ENCODE measurements around the gene HDGF.

HDGF gene

GRCh38 chr1:156692925-156693847 is 58.3 kb downstream of the HDGF start:
- no peak for DNase-seq

GRCh38 chr1:156692441-156692924 is 59.0 kb downstream of the HDGF start:
- DNase-seq = no peak

All from SIG-M5 (cell line).